ENCODE data around the gene PRSS48.
"Not testable (repeated sequence)": the region's sequence is repeated elsewhere in the genome, so short reads cannot be mapped to it uniquely, and the experiment has no call there.

Gene PRSS48

GRCh38 chr4:151321586-151321985 lies 44.6 kb downstream of the PRSS48 start:
- DNase-seq = no peak

- not testable (repeated sequence) for DNase-seq
These were observed 45.2 kb downstream of the PRSS48 start for GRCh38 chr4:151322161-151322560.

GRCh38 chr4:151322570-151322969 lies 45.6 kb downstream of the PRSS48 start:
- DNase-seq = no peak

GRCh38 chr4:151323667-151324066 lies 46.7 kb downstream of the PRSS48 start:
- no peak for DNase-seq

GRCh38 chr4:151324124-151324751 lies 47.3 kb downstream of the PRSS48 start:
- DNase-seq = no peak

GRCh38 chr4:151324752-151325110 lies 47.8 kb downstream of the PRSS48 start:
- DNase-seq = no peak

GRCh38 chr4:151325111-151325948 lies 48.4 kb downstream of the PRSS48 start, which contains the start of gene SH3D19:
Gene SH3D19, minus strand, starts transcription at chr4:151325605. Its CDS starts 253 bp downstream, at chr4:151325352.
- DNase-seq = peak; percentile 64

- DNase-seq = no peak
These were observed 48.9 kb downstream of the PRSS48 start for GRCh38 chr4:151325949-151326246.

- DNase-seq = peak; percentile 6
These were observed 52.5 kb downstream of the PRSS48 start for GRCh38 chr4:151329217-151330007.

GRCh38 chr4:151331276-151332042 lies 54.5 kb downstream of the PRSS48 start:
- DNase-seq = peak; percentile 57

- no peak for DNase-seq
These were observed 62.5 kb downstream of the PRSS48 start for GRCh38 chr4:151339467-151339866.

GRCh38 chr4:151340751-151341385 lies 63.9 kb downstream of the PRSS48 start:
- no peak for DNase-seq
